SH-SY5Y (cell line): ENCODE measurements around the gene OR11H6.

ENCODE experiments used
- GATA2 ChIP-seq: IDR thresholded peaks from 2 replicates; pipeline ENCODE4 v1.6.1; 2011; ENCODE audit warnings: mild to moderate bottlenecking, low read depth, low read length
- GATA3 ChIP-seq: IDR thresholded peaks from 2 replicates; pipeline ENCODE4 v1.6.1; 2011; ENCODE audit warnings: low read depth, mild to moderate bottlenecking, low read length, moderate library complexity

DNA sequence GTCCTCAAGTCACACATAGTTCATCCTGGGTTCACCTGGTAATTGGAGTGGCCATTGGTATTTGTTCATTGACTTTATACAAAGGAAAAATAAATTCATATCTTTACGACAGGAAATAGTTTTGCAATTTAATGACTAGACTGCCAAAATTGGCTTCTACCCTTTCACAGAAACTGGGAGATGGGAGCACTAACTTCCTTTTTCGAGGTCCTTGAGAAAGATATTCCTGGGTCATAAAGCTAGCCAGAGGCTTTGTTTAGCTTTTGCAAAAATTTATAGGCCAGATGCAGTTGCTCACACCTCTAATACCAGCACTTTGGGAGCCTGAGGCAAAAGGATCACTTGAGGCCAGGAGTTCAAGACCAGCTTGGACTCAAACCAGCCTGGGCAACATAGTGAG is 43.0 kb upstream of the OR11H6 start:
- TF ChIP-seq GATA2 = no peak
- TF ChIP-seq GATA3 = no peak
